GM21576 (cell line): Measurements from ENCODE around the gene EGFL7.

Source experiments
- ATAC-seq: cut with Tn5 transposase; IDR thresholded peaks from one replicate; pipeline ENCODE4 v1.9.1; 2021; ENCODE audit warnings: mild to moderate bottlenecking, moderate library complexity; ENCODE audit not compliant: unreplicated experiment

Gene EGFL7

GRCh38 chr9:136671646-136672430, 9.1 kb downstream of the EGFL7 start:
- no peak for ATAC-seq

- ATAC-seq = no peak
Measured at GRCh38 chr9:136672431-136673087, 9.8 kb downstream of the EGFL7 start.

GRCh38 chr9:136673088-136673974, 10.6 kb downstream of the EGFL7 start:
- ATAC-seq = no peak

GRCh38 chr9:136673975-136674785, 11.5 kb downstream of the EGFL7 start:
- no peak for ATAC-seq

GRCh38 chr9:136674786-136675349, 12.2 kb downstream of the EGFL7 start:
- no peak for ATAC-seq

- no peak for ATAC-seq
Measured at GRCh38 chr9:136675477-136676296, 13.0 kb downstream of the EGFL7 start.

GRCh38 chr9:136676297-136676794, 13.6 kb downstream of the EGFL7 start:
- ATAC-seq = no peak

- no peak for ATAC-seq
Measured at GRCh38 chr9:136676920-136677686, 14.4 kb downstream of the EGFL7 start.

GRCh38 chr9:136678034-136678433, 15.3 kb downstream of the EGFL7 start:
- ATAC-seq = no peak

- no peak for ATAC-seq
Measured at GRCh38 chr9:136678624-136679023, 15.9 kb downstream of the EGFL7 start.

GRCh38 chr9:136679431-136679941, 16.8 kb downstream of the EGFL7 start:
- no peak for ATAC-seq

GRCh38 chr9:136681029-136681428, 18.3 kb downstream of the EGFL7 start:
- no peak for ATAC-seq

GRCh38 chr9:136681945-136682699, 19.4 kb downstream of the EGFL7 start:
- ATAC-seq = no peak

GRCh38 chr9:136682710-136683109, 20.0 kb downstream of the EGFL7 start:
- ATAC-seq = no peak

GRCh38 chr9:136683173-136683745, 20.5 kb downstream of the EGFL7 start:
- ATAC-seq = no peak

GRCh38 chr9:136683755-136684154, 21.0 kb downstream of the EGFL7 start:
- no peak for ATAC-seq

GRCh38 chr9:136684339-136684738, 21.6 kb downstream of the EGFL7 start:
- ATAC-seq = no peak
